Thyroid gland (tissue), 4 donors: ENCODE results near the gene ZFP36L1.

ENCODE experiments used
- POLR2A ChIP-seq, 2 donors: fragments of 450-650 bp; IDR thresholded peaks; one replicate each; pipeline ENCODE4 v1.6.1; 2017; ENCODE audit warnings: antibody characterized with exemption in 2 of 2, mild to moderate bottlenecking in 2 of 2, moderate library complexity in 1 of 2
- TF ChIP-seq, protein P1 (sequence below), 6 experiments: fragments of 200-600 bp in 3 of 6; fragments of 450-650 bp in 3 of 6; sonication (generic) in 3 of 6; IDR thresholded peaks; one replicate each; pipeline ENCODE4 v1.5.1; 2016 to 2019; ENCODE audit warnings: antibody characterized with exemption in 6 of 6, mild to moderate bottlenecking in 2 of 6, inconsistent platforms in 1 of 6, moderate library complexity in 1 of 6

DNA sequence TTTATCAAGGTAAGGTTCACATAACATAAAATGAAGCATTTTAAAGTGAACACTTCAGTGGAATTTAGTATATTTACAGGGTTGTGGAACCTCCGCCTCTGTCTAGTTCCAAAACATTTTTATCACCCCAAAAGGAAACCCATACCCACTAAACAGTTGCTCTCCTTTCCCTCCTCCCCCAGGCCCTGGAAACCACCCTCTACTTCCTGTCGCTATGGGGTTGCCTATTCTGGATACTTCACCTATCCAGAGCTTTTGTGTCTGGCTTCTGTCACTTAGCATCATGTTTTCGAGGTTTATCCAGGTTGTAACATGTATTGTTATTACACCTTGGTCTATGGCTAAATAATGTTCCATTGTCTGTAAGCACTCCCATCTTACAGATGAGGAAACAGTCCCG is 27.7 kb upstream of the ZFP36L1 start:
- TF ChIP-seq, protein P1, sequence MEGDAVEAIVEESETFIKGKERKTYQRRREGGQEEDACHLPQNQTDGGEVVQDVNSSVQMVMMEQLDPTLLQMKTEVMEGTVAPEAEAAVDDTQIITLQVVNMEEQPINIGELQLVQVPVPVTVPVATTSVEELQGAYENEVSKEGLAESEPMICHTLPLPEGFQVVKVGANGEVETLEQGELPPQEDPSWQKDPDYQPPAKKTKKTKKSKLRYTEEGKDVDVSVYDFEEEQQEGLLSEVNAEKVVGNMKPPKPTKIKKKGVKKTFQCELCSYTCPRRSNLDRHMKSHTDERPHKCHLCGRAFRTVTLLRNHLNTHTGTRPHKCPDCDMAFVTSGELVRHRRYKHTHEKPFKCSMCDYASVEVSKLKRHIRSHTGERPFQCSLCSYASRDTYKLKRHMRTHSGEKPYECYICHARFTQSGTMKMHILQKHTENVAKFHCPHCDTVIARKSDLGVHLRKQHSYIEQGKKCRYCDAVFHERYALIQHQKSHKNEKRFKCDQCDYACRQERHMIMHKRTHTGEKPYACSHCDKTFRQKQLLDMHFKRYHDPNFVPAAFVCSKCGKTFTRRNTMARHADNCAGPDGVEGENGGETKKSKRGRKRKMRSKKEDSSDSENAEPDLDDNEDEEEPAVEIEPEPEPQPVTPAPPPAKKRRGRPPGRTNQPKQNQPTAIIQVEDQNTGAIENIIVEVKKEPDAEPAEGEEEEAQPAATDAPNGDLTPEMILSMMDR (IDR thresholded peaks at IDR 0.05), result no peak
- TF ChIP-seq POLR2A (IDR thresholded peaks at IDR 0.05), result no peak
